IgD-negative memory B cell (primary cell): Measurements from ENCODE around the gene BRSK1. TPM values are rescaled to one million over a fixed set of nuclear protein-coding genes. Genes with fewer than 3 reads are reported as not detected.
A peak's percentile ranks its signal among the peaks of the same experiment; 100 is the strongest.

ENCODE experiments used
- H3K27ac Mint-ChIP-seq, 3 donors: one replicate each; pipeline ENCODE4 v1.8.0; 2020 to 2022; ENCODE audit warnings: mild to moderate bottlenecking in 3 of 3, mixed read lengths in 3 of 3, moderate library complexity in 1 of 3
- H3K27me3 Mint-ChIP-seq: one replicate; pipeline ENCODE4 v1.8.0; 2021; ENCODE audit warnings: mixed read lengths
- H3K36me3 Mint-ChIP-seq: one replicate; pipeline ENCODE4 v1.8.0; 2020; ENCODE audit warnings: mild to moderate bottlenecking, mixed read lengths
- H3K4me1 Mint-ChIP-seq, 3 donors: one replicate each; pipeline ENCODE4 v1.8.0; 2020 to 2022; ENCODE audit warnings: mixed read lengths in 3 of 3, mild to moderate bottlenecking in 1 of 3
- H3K4me3 Mint-ChIP-seq, 4 donors: one replicate each; pipeline ENCODE4 v1.8.0; 2020 to 2022; ENCODE audit warnings: mild to moderate bottlenecking in 4 of 4, mixed read lengths in 4 of 4, moderate library complexity in 3 of 4
- H3K9me3 Mint-ChIP-seq, 3 donors: one replicate each; pipeline ENCODE4 v1.8.0; 2020 to 2021; ENCODE audit warnings: mixed read lengths in 3 of 3, mild to moderate bottlenecking in 1 of 3
- polyA plus RNA-seq: library from polyadenylated mRNA; unstranded; fragments of 300-500 nt; fragmentation: Illumina TruSeq; gene quantifications from one replicate; pipeline ENCODE4 v1.2.3, GENCODE V29; 2021

Gene BRSK1
- polyA plus RNA-seq = 0.34 TPM

- Mint-ChIP-seq H3K4me3 (peak within 1 kb of the TSS in 2 of 4 donors; percentile 44 to 59), H3K4me1 (peaks cover 17 to 33% (median 26%) of the 10 kb centered on the region in 3 donors), H3K36me3 (peaks cover 2% of the 10 kb centered on the region), H3K27ac (peak within 1 kb of the TSS in 1 of 3 donors; percentile 43), H3K9me3 (no peaks in the 10 kb centered on the region), H3K27me3 (peaks cover 5% of the 10 kb centered on the region)
Measured at GRCh38 chr19:55283548-55284377, at the start of gene BRSK1. BRSK1 (plus strand) TSS chr19:55283997; CDS start chr19:55284443, 446 bp downstream.

- peaks cover 0 to 4% (median 2%) of the 10 kb centered on the region in 3 donors for H3K4me1 Mint-ChIP-seq
- no peak overlapping the region for H3K27ac Mint-ChIP-seq
- H3K4me3 Mint-ChIP-seq = no peak overlapping the region
- H3K36me3 Mint-ChIP-seq = peaks cover 11% of the 10 kb centered on the region
- no peaks in the 10 kb centered on the region for H3K27me3 Mint-ChIP-seq
- no peaks in the 10 kb centered on the region for H3K9me3 Mint-ChIP-seq
Measured at GRCh38 chr19:55238030-55238429, 45.8 kb upstream of the BRSK1 start.

GRCh38 chr19:55239004-55239403 lies 44.8 kb upstream of the BRSK1 start:
- Mint-ChIP-seq H3K27me3 (no peaks in the 10 kb centered on the region), H3K36me3 (peaks cover 11% of the 10 kb centered on the region), H3K4me3 (no peak overlapping the region), H3K27ac (peak overlapping the region in 1 of 3 donors; percentile 42), H3K9me3 (no peaks in the 10 kb centered on the region), H3K4me1 (peaks cover 0 to 4% (median 2%) of the 10 kb centered on the region in 3 donors)

GRCh38 chr19:55240713-55241020 lies 43.1 kb upstream of the BRSK1 start:
- Mint-ChIP-seq H3K27ac (no peak overlapping the region), H3K4me3 (no peak overlapping the region), H3K27me3 (no peaks in the 10 kb centered on the region), H3K4me1 (peaks cover 0 to 3% (median 0%) of the 10 kb centered on the region in 3 donors), H3K36me3 (peaks cover 4% of the 10 kb centered on the region), H3K9me3 (no peaks in the 10 kb centered on the region)

GRCh38 chr19:55241143-55241934 lies 42.5 kb upstream of the BRSK1 start:
- Mint-ChIP-seq H3K4me3 (no peak overlapping the region), H3K27me3 (no peaks in the 10 kb centered on the region), H3K27ac (no peak overlapping the region), H3K9me3 (no peaks in the 10 kb centered on the region), H3K36me3 (peaks cover 2% of the 10 kb centered on the region), H3K4me1 (peaks cover 0 to 3% (median 0%) of the 10 kb centered on the region in 3 donors)

GRCh38 chr19:55241935-55242464 lies 41.8 kb upstream of the BRSK1 start:
- no peaks in the 10 kb centered on the region for H3K9me3 Mint-ChIP-seq
- no peaks in the 10 kb centered on the region for H3K27me3 Mint-ChIP-seq
- H3K36me3 Mint-ChIP-seq = peaks cover 2% of the 10 kb centered on the region
- H3K27ac Mint-ChIP-seq = no peak overlapping the region
- peaks cover 0 to 3% (median 0%) of the 10 kb centered on the region in 3 donors for H3K4me1 Mint-ChIP-seq
- H3K4me3 Mint-ChIP-seq = no peak overlapping the region

- H3K27me3 Mint-ChIP-seq = no peaks in the 10 kb centered on the region
- no peaks in the 10 kb centered on the region for H3K9me3 Mint-ChIP-seq
- peaks cover 2% of the 10 kb centered on the region for H3K36me3 Mint-ChIP-seq
- H3K4me1 Mint-ChIP-seq = peaks cover 0 to 3% (median 2%) of the 10 kb centered on the region in 3 donors
- no peak overlapping the region for H3K4me3 Mint-ChIP-seq
- no peak overlapping the region for H3K27ac Mint-ChIP-seq
Measured at GRCh38 chr19:55242517-55242916, 41.3 kb upstream of the BRSK1 start.

GRCh38 chr19:55244004-55244680 lies 39.7 kb upstream of the BRSK1 start:
- Mint-ChIP-seq H3K27me3 (no peaks in the 10 kb centered on the region), H3K9me3 (no peaks in the 10 kb centered on the region), H3K4me3 (no peak overlapping the region), H3K4me1 (peaks cover 7 to 15% (median 9%) of the 10 kb centered on the region in 3 donors), H3K36me3 (peaks cover 2% of the 10 kb centered on the region), H3K27ac (no peak overlapping the region)

- no peak overlapping the region for H3K4me3 Mint-ChIP-seq
- peaks cover 7 to 15% (median 9%) of the 10 kb centered on the region in 3 donors for H3K4me1 Mint-ChIP-seq
- H3K9me3 Mint-ChIP-seq = no peaks in the 10 kb centered on the region
- no peak overlapping the region for H3K27ac Mint-ChIP-seq
- H3K27me3 Mint-ChIP-seq = no peaks in the 10 kb centered on the region
- peaks cover 2% of the 10 kb centered on the region for H3K36me3 Mint-ChIP-seq
Measured at GRCh38 chr19:55245236-55245904, 38.4 kb upstream of the BRSK1 start.

- Mint-ChIP-seq H3K4me3 (no peak overlapping the region), H3K36me3 (no peaks in the 10 kb centered on the region), H3K9me3 (no peaks in the 10 kb centered on the region), H3K27ac (peak overlapping the region in 1 of 3 donors; percentile 73), H3K4me1 (peaks cover 19 to 26% (median 21%) of the 10 kb centered on the region in 3 donors), H3K27me3 (no peaks in the 10 kb centered on the region)
Measured at GRCh38 chr19:55246462-55247451, 37.0 kb upstream of the BRSK1 start.

- Mint-ChIP-seq H3K27me3 (no peaks in the 10 kb centered on the region), H3K4me3 (no peak overlapping the region), H3K9me3 (no peaks in the 10 kb centered on the region), H3K36me3 (no peaks in the 10 kb centered on the region), H3K4me1 (peaks cover 22 to 29% (median 27%) of the 10 kb centered on the region in 3 donors), H3K27ac (peak overlapping the region in 2 of 3 donors; percentile 60 to 82)
Measured at GRCh38 chr19:55247621-55248099, 36.1 kb upstream of the BRSK1 start.

- peak overlapping the region in 2 of 4 donors; percentile 14 to 54 for H3K4me3 Mint-ChIP-seq
- H3K4me1 Mint-ChIP-seq = peaks cover 22 to 31% (median 28%) of the 10 kb centered on the region in 3 donors
- H3K27ac Mint-ChIP-seq = peak overlapping the region in 2 of 3 donors; percentile 60 to 82
- H3K36me3 Mint-ChIP-seq = no peaks in the 10 kb centered on the region
- no peaks in the 10 kb centered on the region for H3K27me3 Mint-ChIP-seq
- H3K9me3 Mint-ChIP-seq = no peaks in the 10 kb centered on the region
Measured at GRCh38 chr19:55248166-55248675, 35.6 kb upstream of the BRSK1 start.

GRCh38 chr19:55248704-55249103 lies 35.1 kb upstream of the BRSK1 start:
- Mint-ChIP-seq H3K4me3 (peak overlapping the region in 2 of 4 donors; percentile 14 to 74), H3K36me3 (no peaks in the 10 kb centered on the region), H3K9me3 (no peaks in the 10 kb centered on the region), H3K27ac (peak overlapping the region in 2 of 3 donors; percentile 60 to 82), H3K4me1 (peaks cover 25 to 36% (median 33%) of the 10 kb centered on the region in 3 donors), H3K27me3 (no peaks in the 10 kb centered on the region)
